ENCODE measurements around the gene IPO8.

DNA sequence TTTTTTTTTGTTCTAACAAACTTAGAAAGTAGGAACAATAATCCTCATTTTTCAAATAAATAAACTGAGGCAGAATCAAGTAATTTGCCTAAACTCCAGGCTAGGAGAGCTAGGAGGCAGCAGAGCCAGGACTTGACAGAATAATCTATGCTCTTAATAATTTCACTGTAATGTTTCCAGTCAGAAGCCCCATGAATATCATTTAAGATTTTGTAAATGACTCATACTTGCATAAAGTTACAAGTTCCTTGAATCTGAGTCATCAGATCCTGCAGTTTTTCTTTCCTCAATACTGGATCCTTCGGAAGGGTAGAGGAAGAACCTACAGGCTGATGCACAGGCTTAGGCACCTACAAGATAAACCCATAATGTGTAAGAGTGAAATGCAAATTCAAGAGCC is 30.1 kb upstream of the IPO8 start:
- no peak for TF ChIP-seq CTCF (IDR thresholded peaks at IDR 0.05)
- no peak for TF ChIP-seq POLR2A (IDR thresholded peaks at IDR 0.05)
